Endothelial cell (in vitro differentiated cells): Measurements from ENCODE around the gene CCDC117. TPM values are rescaled to one million over a fixed set of nuclear protein-coding genes. Genes with fewer than 3 reads are reported as not detected.

ENCODE experiments used
- DNase-seq: peaks from one replicate; pipeline ENCODE4 v3.0.0; 2021; ENCODE audit warnings: low spot score
- H3K27ac Mint-ChIP-seq: one replicate; pipeline ENCODE4 v1.8.0; 2021; ENCODE audit warnings: mixed read lengths, inconsistent platforms; ENCODE audit not compliant: unreplicated experiment
- H3K27me3 Mint-ChIP-seq: one replicate; pipeline ENCODE4 v1.8.0; 2021; ENCODE audit warnings: mild to moderate bottlenecking, moderate library complexity, mixed read lengths, inconsistent platforms; ENCODE audit not compliant: unreplicated experiment
- H3K36me3 Mint-ChIP-seq: one replicate; pipeline ENCODE4 v1.8.0; 2021; ENCODE audit warnings: mild to moderate bottlenecking, low read depth, mixed read lengths, inconsistent platforms; ENCODE audit not compliant: unreplicated experiment
- H3K4me1 Mint-ChIP-seq: one replicate; pipeline ENCODE4 v1.8.0; 2021; ENCODE audit warnings: mild to moderate bottlenecking, mixed read lengths, inconsistent platforms; ENCODE audit not compliant: unreplicated experiment
- H3K4me3 Mint-ChIP-seq: one replicate; pipeline ENCODE4 v1.8.0; 2021; ENCODE audit warnings: mild to moderate bottlenecking, mixed read lengths, inconsistent platforms; ENCODE audit not compliant: unreplicated experiment
- H3K9me3 Mint-ChIP-seq: one replicate; pipeline ENCODE4 v1.8.0; 2021; ENCODE audit warnings: mixed read lengths, inconsistent platforms; ENCODE audit not compliant: unreplicated experiment
- total RNA-seq: library from RNA; stranded (reverse); fragmentation: NEBNext Ultra II Directional; extraction: Animal tissue kit (Norgen Biotek cat#: 25700); gene quantifications from one replicate; pipeline ENCODE4 v1.2.1, GENCODE V29; 2021; ENCODE audit not compliant: unreplicated experiment
- TF ChIP-seq, protein P1 (sequence below): fragments of 200-600 bp; sonication (generic); IDR thresholded peaks from one replicate; pipeline ENCODE4 v1.5.0; 2021; ENCODE audit warnings: antibody characterized with exemption; ENCODE audit not compliant: unreplicated experiment

CCDC117 gene
- total RNA-seq, 1 donor from 2014 or later = 21.9 TPM

DNA sequence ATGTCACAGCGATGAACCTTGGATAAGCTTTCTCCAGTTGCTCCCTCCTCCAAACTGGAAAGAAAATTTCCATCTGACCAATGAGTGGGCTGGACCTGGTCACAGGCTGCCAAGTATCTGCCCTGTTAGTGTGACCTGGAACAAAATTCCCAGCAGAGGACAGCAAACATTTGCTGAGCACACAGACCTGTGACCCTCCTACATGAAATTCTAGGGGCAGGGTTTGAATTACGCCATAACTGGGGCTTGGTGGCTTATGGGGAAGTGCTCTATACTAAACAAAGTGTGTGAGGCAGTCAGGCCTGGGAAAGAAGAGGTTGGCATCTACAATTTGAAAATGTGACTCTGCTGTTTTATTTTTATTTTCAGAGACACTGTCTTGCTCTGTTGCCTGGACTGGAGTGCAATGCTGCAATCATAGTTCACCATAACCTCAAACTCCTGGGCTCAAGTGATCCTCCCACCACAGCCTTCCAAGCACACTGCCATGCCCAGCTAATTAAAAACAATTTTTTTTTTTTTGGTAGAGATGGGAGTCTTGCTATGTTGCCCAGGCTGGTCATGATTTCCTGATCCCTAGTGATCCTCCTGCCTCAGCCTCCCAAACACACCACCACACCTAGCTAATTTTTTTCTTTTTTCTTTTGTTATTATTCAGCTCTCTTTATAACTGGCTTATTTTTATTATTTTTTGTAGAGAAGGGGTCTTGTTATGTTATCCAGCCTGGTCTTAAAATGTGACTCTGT is 41.5 kb downstream of the CCDC117 start:
- no peak overlapping the region for H3K27ac Mint-ChIP-seq
- TF ChIP-seq, protein P1, sequence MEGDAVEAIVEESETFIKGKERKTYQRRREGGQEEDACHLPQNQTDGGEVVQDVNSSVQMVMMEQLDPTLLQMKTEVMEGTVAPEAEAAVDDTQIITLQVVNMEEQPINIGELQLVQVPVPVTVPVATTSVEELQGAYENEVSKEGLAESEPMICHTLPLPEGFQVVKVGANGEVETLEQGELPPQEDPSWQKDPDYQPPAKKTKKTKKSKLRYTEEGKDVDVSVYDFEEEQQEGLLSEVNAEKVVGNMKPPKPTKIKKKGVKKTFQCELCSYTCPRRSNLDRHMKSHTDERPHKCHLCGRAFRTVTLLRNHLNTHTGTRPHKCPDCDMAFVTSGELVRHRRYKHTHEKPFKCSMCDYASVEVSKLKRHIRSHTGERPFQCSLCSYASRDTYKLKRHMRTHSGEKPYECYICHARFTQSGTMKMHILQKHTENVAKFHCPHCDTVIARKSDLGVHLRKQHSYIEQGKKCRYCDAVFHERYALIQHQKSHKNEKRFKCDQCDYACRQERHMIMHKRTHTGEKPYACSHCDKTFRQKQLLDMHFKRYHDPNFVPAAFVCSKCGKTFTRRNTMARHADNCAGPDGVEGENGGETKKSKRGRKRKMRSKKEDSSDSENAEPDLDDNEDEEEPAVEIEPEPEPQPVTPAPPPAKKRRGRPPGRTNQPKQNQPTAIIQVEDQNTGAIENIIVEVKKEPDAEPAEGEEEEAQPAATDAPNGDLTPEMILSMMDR = no peak
- H3K4me1 Mint-ChIP-seq = peaks cover 39% of the 10 kb centered on the region

DNA sequence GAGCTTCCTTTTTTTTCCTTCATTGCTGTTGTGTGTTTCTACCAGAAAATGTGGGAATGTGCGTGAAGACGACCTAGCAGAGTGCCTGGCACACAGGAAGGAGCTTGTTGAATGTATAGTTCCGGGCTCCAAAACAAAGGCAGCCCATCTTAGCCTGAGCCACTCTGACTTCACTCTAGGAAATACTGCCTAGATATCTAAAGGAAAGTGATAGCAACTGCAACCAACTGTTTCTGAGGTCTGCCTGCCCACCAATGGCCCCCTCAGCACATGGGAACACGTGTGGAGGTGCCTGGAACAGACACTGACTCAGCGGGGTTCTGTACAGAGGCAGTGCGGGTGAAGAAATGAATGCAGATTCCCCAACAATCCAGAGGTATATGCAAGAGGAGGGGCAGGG is 42.6 kb downstream of the CCDC117 start:
- no peak overlapping the region for H3K4me3 Mint-ChIP-seq
- peaks cover 32% of the 10 kb centered on the region for H3K4me1 Mint-ChIP-seq
- no peak for DNase-seq
- TF ChIP-seq, protein P1 = no peak
- H3K9me3 Mint-ChIP-seq = no peaks in the 10 kb centered on the region
- peak overlapping the region; percentile 65 for H3K27ac Mint-ChIP-seq
- no peaks in the 10 kb centered on the region for H3K27me3 Mint-ChIP-seq
- H3K36me3 Mint-ChIP-seq = no peaks in the 10 kb centered on the region

More for the DNA sequence above, 41.5 kb downstream of the CCDC117 start:
- H3K4me3 Mint-ChIP-seq = no peak overlapping the region
- H3K27me3 Mint-ChIP-seq = no peaks in the 10 kb centered on the region
- no peaks in the 10 kb centered on the region for H3K9me3 Mint-ChIP-seq
- no peak for DNase-seq
- H3K36me3 Mint-ChIP-seq = no peaks in the 10 kb centered on the region

DNA sequence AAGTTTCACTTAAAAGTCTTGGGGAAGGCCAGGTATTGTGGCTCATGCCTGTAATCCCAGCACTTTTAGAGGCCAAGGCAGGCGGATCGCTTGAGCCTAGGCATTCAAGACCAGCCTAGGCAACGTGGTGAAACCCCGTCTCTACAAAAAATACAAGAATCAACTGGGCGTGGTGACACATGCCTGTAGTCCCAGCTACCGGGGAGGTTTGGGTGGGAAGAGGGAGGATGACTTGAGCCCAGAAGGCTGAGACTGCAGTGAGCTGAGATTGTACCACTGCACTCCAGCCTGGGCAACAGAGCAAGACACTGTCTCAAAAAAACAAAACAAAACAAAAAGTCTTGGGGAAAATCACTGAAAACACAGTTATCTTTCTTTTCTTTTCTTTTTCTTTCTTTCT is 43.2 kb downstream of the CCDC117 start:
- Mint-ChIP-seq H3K36me3 (no peaks in the 10 kb centered on the region), H3K27ac (no peak overlapping the region)

DNA sequence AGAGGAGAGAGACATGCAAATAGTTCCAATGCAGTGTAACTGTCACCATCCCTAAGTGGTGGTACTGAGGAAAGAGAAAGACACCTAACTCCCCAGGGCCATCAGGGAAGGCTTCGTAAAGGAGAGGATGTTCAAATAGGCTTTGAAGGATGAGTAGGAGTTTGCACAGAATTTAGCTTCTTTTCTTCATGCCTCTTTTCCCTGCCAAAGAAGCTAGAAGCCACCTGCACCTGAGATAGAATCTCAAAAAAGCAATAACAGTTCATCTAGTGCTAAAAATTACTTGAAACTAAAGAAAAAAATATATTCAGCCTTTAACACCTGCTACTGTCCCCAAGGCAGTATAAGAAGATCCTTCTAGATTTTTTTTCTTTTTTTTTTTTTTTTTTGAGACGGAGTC is 44.6 kb downstream of the CCDC117 start:
- TF ChIP-seq, protein P1 = no peak
- no peak for DNase-seq
- Mint-ChIP-seq H3K36me3 (no peaks in the 10 kb centered on the region), H3K27me3 (no peaks in the 10 kb centered on the region), H3K27ac (no peak overlapping the region), H3K9me3 (no peaks in the 10 kb centered on the region), H3K4me1 (peaks cover 24% of the 10 kb centered on the region), H3K4me3 (no peak overlapping the region)

More for the DNA sequence above, 43.2 kb downstream of the CCDC117 start:
- H3K4me1 Mint-ChIP-seq = peaks cover 28% of the 10 kb centered on the region
- DNase-seq = no peak
- TF ChIP-seq, protein P1 = no peak
- no peak overlapping the region for H3K4me3 Mint-ChIP-seq
- H3K27me3 Mint-ChIP-seq = no peaks in the 10 kb centered on the region
- H3K9me3 Mint-ChIP-seq = no peaks in the 10 kb centered on the region
